Ovary (tissue), 9 donors: ENCODE measurements around the gene MXD3. TPM values are rescaled to one million over a fixed set of nuclear protein-coding genes. Genes with fewer than 3 reads are reported as not detected.

Source experiments
- DNase-seq, 5 donors: peaks; one replicate each; pipeline ENCODE4 v3.0.0-alpha.2; 2019 to 2020
- H3K27ac ChIP-seq, 2 donors: fragments of 200-600 bp; one replicate each; pipeline versions ENCODE4 v1.5.1 to v1.8.0; 2019 to 2022
- H3K27me3 ChIP-seq: fragments of 200-600 bp; one replicate; pipeline ENCODE4 v1.8.0; 2022
- H3K36me3 ChIP-seq: fragments of 200-600 bp; sonication (generic); one replicate; pipeline ENCODE4 v1.5.1; 2019
- H3K4me1 ChIP-seq: one replicate; pipeline ENCODE4 v1.8.1; 2013; ENCODE audit warnings: mild to moderate bottlenecking, moderate library complexity; ENCODE audit not compliant: insufficient read depth
- H3K4me3 ChIP-seq: fragments of 200-600 bp; sonication (generic); one replicate; pipeline ENCODE4 v1.5.1; 2017
- H3K9me3 ChIP-seq, 2 donors: fragments of 200-600 bp in 1 of 2; sonication (generic) in 1 of 2; one replicate each; pipeline versions ENCODE4 v1.5.1 to v1.8.1; 2013 to 2019; ENCODE audit warnings: mild to moderate bottlenecking in 1 of 2, moderate library complexity in 1 of 2
- CTCF ChIP-seq, 3 donors: fragments of 450-650 bp in 2 of 3; fragments of 200-600 bp in 1 of 3; IDR thresholded peaks; one replicate each; pipeline versions ENCODE4 v1.5.1 to v1.8.0; 2016 to 2022; ENCODE audit warnings: antibody characterized with exemption in 3 of 3, mild to moderate bottlenecking in 1 of 3
- EP300 ChIP-seq: sonication (generic); formaldehyde crosslinking; IDR thresholded peaks from one replicate; pipeline ENCODE4 v1.6.1; 2017; ENCODE audit warnings: antibody characterized with exemption
- POLR2A ChIP-seq: fragments of 450-650 bp; IDR thresholded peaks from one replicate; pipeline ENCODE4 v1.6.1; 2017; ENCODE audit warnings: antibody characterized with exemption, mild to moderate bottlenecking, moderate library complexity
- WGBS, 3 donors: extraction: QIAGEN DNeasy Blood & Tissue Kit in 1 of 3; methylation state at CpG; one replicate each; pipeline versions ENCODE4 v1.1.5 to v1.1.7; 2013 to 2017; 5-methylcytosine and 5-hydroxymethylcytosine counted together
- intact Hi-C, 4 donors: fragments of 100-400 bp; cut with DNase I; formaldehyde crosslinking; loops; one replicate each; pipeline versions ENCODE4 v1.11.0 to v1.15.1; 2022 to 2023
- polyA plus RNA-seq, 2 donors: library from polyadenylated mRNA; stranded (reverse); fragments of 200-250 nt in 1 of 2; fragments of 350-450 nt in 1 of 2; fragmentation: Illumina TruSeq in 1 of 2; extraction: RNeasy Lipid Tissue Mini Kit (QIAGEN cat#74804) in 1 of 2; gene quantifications; one replicate each; pipeline ENCODE4 v1.2.3, GENCODE V29; 2013 to 2014
- total RNA-seq, 7 donors: library from RNA; depleted of rRNA in 2 of 7; stranded (reverse); fragments of >200 nt in 2 of 7; fragmentation: NEBNext Ultra II Directional in 3 of 7; extraction: Animal tissue kit (Norgen Biotek cat#: 25700) in 3 of 7; gene quantifications; one replicate each; pipeline versions ENCODE4 v1.1.0 to v1.2.4, GENCODE V29; 2016 to 2023
- donor health status: DM: no; HTN: no; CAD: no; lungs with moderate emphysema.
- donor health status: DM: no; HTN: no; CAD: no.
- donor health status: Bipolar disorder and iron deficiency.
- donor health status: DM: yes; HTN: yes; CAD: no.
- donor health status: DM: no; HTN: no; CAD: no.
- donor health status: DM: yes; HTN: yes; CAD: no.

The MXD3 gene
- total and polyA plus RNA-seq, 9 donors = 0.30 to 9.8 (median 6.0) TPM

- no peak for DNase-seq
- intact Hi-C loops = no loop called here
- H3K4me1 ChIP-seq = no peaks in the 10 kb centered on the region
- no peak overlapping the region for H3K4me3 ChIP-seq
- H3K27ac ChIP-seq = no peak overlapping the region
- WGBS, 3 donors = 91 to 95% (median 91%) methylated on average over 4 of the region's 4 CpGs
- TF ChIP-seq CTCF (IDR thresholded peaks at IDR 0.05) (no peak), EP300 (no peak), POLR2A (no peak)
- no peaks in the 10 kb centered on the region for H3K36me3 ChIP-seq
- no peaks in the 10 kb centered on the region for H3K27me3 ChIP-seq
- no peaks in the 10 kb centered on the region for H3K9me3 ChIP-seq
Measured at GRCh38 chr5:177271113-177271512, 40.6 kb downstream of the MXD3 start.

GRCh38 chr5:177270653-177271052 lies 41.0 kb downstream of the MXD3 start:
- Histone ChIP-seq H3K9me3 (no peaks in the 10 kb centered on the region), H3K27me3 (no peaks in the 10 kb centered on the region), H3K4me1 (no peaks in the 10 kb centered on the region), H3K36me3 (no peaks in the 10 kb centered on the region), H3K4me3 (no peak overlapping the region), H3K27ac (no peak overlapping the region)
- 90 to 94% (median 94%) methylated on average over 3 of the region's 3 CpGs for WGBS, 3 donors
- no peak for DNase-seq
- intact Hi-C loops = no loop called here
- TF ChIP-seq EP300 (no peak), CTCF (IDR thresholded peaks at IDR 0.05) (no peak), POLR2A (no peak)

- DNase-seq = no peak
- WGBS, 3 donors = 77 to 83% (median 83%) methylated on average over 3 of the region's 3 CpGs
- Histone ChIP-seq H3K4me1 (no peaks in the 10 kb centered on the region), H3K4me3 (no peak overlapping the region), H3K9me3 (no peaks in the 10 kb centered on the region), H3K36me3 (no peaks in the 10 kb centered on the region), H3K27ac (no peak overlapping the region), H3K27me3 (no peaks in the 10 kb centered on the region)
- intact Hi-C loops = no loop called here
- TF ChIP-seq EP300 = no peak
- TF ChIP-seq CTCF (IDR thresholded peaks at IDR 0.05) = no peak
- TF ChIP-seq POLR2A = no peak
Measured at GRCh38 chr5:177269976-177270375, 41.7 kb downstream of the MXD3 start.

GRCh38 chr5:177269232-177269895 lies 42.3 kb downstream of the MXD3 start:
- no peak for DNase-seq
- intact Hi-C loops = no loop called here
- Histone ChIP-seq H3K36me3 (no peaks in the 10 kb centered on the region), H3K4me1 (no peaks in the 10 kb centered on the region), H3K4me3 (no peak overlapping the region), H3K27ac (no peak overlapping the region), H3K27me3 (no peaks in the 10 kb centered on the region), H3K9me3 (no peaks in the 10 kb centered on the region)
- WGBS, 3 donors = 89 to 92% (median 91%) methylated on average over 7 of the region's 7 CpGs
- TF ChIP-seq EP300 = no peak
- TF ChIP-seq POLR2A = no peak
- no peak for TF ChIP-seq CTCF (IDR thresholded peaks at IDR 0.05)
